GM19025 (cell line): ENCODE measurements around the gene BANF1.

Experiments
- ATAC-seq: cut with Tn5 transposase; IDR thresholded peaks from one replicate; pipeline ENCODE4 v1.9.1; 2021; ENCODE audit warnings: mild to moderate bottlenecking, low read depth, moderate library complexity; ENCODE audit not compliant: unreplicated experiment

The BANF1 gene

DNA sequence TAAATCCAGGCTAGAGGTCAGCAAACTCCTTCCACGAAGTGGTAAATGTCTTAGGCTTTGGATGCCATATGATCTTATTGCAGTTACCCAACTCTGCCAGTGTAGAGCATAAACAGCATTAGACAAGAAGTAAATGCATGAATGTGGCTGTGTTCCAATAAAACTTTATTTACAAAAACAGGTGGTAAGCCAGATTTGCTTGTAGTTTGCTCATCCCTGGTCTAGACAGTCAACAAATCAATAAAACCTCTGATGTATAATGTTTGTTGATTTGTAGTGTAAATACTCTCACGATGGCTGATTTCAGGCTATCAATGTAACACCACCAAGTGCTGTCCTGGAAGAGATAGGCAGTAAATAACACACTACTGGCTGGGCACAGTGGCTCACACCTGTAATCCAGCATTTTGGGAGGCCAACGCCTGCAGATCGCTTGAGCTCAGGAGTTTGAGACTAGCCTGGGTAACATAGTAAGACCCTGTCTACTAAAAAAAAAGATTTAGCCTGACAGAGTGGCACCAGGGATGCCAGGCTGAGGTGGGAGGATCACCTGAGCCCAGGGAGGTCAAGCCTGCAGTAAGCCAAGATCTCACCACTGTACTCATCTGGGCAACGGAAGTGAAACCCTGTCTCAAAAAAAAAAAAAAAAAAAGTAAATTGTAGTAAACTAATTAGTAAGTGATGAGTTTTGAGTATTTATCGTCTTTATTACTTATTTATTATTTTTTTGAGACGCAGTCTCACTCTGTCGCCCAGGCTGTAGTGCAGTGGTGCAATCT is 30.8 kb downstream of the BANF1 start:
- no peak for ATAC-seq

DNA sequence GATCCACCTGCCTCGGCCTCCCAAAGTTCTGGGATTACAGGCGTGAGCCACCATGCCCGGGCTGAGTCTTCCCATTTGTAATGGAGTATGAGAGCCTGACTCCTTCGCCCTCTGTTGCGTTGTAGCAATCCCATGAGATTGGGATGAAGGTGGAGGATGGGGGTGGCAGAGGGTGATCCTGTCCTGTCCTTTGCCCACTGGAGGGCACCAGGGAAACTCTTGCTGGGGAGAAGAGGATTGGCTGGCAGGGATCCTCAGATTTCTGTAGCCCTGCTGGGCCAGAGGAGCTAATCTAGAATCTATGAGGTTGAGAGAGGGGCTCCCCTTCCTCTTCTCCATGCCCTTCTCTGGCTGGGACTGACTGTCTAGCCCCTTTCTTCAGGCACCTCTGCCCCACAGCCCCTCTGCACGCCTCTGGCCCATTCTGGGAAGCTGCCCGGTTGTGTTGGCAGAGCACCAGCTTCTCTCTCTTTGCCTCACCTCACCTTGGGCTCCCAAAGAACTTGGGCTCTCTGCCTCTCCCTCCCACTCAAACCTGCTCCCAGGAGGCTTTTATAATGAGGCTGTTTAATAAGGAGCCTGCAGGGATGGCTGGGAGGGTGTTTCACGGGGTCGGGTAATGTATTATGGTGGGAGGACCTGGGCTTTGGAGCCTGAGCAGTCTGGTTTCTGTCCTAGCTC is 33.5 kb downstream of the BANF1 start:
- no peak for ATAC-seq

DNA sequence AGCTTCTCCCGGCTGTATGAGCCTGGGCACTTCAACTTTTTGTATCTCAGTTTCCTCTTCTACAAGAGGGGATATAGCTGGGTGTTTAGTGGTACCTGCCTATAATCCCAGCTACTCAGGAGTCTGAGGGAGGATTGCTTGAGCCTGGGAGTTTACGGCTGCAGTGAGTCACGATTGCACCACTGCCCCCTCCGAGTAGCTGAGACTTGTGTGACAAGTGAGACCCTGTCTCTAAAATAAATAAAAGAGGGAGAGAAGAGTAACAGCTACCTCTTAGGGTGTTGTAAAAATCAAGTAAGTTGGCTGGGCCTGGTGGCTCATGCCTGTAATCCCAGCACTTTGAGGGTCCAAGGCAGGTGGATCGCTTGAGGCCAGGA is 34.0 kb downstream of the BANF1 start:
- no peak for ATAC-seq

DNA sequence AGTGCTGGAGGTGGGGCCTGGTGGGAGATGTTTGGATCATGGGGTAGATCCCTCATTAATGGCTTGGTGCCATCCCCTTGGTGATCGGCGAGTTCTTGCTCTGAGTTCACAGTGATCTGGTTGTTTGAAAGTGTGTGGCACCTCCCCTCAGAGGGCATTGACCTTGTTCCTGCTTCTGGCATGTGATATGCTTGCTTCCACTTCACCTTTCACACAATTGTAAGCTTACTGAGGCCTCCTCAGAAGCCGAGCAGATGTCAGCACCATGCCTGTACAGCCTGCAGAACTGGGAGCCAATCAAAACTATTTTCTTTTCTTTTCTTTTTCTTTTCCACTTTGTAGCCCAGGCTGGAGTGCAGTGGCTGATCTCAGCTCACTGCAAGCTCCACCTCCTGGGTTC is 35.0 kb downstream of the BANF1 start:
- ATAC-seq, result no peak

DNA sequence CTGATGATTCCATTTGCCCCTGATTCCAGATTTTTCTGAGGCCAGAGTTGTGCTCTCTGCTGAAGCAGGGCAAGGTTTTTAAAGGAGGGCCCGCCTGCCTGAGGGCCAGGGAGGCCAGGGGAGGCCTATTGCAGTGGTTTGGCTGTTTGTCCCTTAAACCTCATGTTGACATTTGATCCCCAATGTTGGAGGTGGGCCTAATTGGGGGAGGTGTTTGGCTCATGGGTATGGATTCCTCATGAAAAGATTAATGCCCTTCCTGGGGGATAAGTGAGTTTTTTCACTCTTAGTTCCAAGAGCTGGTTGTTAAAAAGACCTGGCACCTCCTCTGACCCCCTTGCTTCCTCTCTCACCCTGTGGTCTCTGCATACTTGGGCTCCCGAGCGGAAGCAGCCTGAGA is 37.5 kb downstream of the BANF1 start:
- ATAC-seq, result no peak

DNA sequence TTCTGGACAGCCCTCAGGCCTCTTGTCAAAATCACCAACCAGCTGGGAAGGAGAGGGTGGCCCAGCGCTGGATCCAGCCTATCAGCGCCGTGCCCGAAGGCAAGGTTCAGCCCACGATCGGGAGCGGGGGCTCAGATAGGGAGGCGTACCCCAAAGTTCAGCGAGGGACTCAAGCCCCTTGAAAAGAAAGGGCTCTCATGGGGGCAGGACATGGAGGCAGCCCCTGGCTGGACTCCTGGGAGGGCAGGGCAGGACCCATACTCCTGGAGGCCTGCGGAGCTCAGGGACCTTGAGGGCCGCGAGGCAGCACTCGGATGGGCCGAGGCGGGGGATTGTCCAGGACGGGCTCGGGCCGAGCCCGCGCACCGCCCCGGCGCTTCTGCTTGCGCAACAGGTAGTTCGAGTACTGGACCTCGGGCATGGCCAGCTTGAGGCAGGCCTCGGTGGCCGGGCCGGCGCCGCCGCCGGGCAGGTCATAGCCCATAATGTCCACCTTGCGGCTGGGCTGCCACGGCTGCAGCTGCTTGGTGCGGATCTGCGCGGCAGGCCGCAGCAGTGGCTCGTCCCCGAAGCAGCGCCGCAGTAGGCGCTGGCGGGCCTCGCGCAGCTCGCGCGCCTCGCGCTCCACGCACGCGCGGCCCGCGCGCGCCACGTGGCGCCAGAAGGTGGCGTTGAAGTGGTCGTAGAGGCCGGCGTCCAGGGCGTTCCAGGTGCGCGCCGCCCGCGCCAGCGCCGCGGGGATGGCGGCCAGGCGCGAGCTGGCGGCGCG is 40.1 kb downstream of the BANF1 start:
- no peak for ATAC-seq

DNA sequence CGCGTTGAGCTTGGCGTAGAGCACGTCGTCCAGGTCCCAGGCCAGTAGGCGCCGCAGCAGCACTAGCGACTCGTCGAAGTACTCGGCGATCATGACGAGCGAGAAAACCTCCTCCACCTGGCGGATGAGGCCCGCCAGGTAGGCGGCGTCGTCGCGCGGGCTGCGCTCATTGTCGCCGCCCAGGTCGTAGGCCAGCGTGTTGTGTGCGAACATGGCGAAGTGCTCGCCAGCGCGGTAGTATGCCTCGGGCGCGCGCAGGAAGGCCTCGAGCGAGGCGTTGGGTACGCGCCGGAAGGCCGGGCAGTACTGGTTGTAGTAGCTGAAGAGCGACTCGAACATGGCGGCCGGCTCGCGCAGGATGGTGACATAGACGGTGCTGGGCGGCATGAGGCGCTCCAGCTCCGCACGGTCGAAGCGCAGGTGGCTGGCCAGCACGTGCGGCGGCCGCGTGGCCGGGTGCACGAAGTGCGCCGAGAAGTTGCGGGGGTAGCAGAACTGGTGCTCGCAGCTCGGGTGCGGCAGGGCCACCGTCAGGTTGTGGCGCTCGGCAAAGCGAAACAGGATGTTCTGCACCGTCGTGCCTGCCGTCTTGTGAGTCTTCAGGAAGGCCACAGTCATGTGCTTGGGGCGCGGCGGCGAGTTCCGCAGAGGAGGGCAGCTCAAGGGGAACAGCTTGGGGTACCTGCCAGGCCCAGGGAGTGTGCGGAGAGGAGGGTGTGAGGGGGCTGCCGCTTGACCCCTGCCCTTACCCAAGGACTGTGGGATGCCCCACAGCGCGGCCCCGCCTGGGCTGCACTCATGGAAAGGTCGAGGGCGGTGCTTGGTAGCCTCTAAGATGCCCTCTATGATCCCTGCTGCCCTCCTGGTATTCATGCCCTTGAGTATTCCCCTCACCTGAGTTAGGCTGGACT is 40.9 kb downstream of the BANF1 start:
- no peak for ATAC-seq

DNA sequence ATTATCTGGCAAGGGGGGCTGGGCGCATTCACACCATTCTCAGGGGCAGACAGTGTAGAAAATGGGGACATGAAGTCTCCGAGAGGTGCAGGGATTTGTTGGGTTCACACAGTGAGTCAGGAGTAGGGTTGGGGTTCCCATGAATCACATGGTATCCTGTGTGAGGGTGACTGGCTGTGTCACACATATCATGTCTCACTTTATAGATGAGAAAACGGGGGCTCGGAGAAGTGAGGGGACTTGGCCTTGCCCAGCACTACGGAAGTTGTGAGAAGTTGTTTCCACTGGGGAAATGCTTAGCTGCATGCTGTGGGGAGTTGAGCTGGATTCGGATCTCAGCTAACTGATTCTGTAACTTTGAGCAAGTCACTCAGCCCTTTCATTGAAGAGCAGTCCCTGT is 42.5 kb downstream of the BANF1 start:
- no peak for ATAC-seq

DNA sequence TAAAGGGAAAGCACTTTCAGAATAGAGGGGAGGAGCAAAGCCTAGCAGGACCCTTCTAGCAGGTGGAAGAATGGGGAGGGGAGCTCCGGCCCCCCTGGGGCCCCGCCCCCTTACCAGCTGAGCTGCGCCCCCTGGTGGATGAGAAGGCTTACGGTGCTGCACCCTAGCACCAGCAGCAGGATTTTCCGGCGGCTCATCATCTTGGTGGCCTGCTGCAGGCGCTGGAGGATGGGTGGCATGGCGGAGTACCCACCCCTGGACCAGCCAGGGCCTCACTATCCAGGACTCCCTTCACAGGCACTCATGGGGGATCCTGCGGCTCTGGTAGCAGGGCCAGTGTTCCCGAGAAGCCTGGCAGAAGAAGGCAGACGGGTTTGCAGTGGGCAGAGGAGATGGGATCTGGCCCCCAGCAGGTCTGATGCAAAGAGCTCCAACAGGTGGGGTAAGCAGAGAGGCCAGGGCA is 42.9 kb downstream of the BANF1 start:
- peak; percentile 59 for ATAC-seq

DNA sequence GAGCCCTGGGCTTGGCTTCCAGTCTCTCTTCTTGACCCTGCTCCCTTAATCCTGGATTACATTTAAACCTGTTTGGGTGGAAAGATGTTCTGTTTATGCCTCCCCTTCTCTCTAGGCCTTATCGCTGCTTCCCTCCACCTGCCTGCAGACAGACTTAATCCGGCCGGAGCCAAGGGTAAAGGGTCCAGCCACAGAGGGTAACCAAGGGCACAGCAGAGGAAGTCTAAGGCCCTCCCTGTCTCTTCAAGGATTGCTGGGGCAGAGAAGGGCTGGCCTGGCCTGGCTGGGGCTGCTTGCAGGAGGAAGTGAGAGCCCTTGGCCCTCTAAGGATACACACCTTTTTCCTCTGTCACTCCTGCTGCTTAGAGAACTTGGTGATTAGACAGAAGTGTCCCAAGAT is 44.6 kb downstream of the BANF1 start:
- ATAC-seq, result no peak

DNA sequence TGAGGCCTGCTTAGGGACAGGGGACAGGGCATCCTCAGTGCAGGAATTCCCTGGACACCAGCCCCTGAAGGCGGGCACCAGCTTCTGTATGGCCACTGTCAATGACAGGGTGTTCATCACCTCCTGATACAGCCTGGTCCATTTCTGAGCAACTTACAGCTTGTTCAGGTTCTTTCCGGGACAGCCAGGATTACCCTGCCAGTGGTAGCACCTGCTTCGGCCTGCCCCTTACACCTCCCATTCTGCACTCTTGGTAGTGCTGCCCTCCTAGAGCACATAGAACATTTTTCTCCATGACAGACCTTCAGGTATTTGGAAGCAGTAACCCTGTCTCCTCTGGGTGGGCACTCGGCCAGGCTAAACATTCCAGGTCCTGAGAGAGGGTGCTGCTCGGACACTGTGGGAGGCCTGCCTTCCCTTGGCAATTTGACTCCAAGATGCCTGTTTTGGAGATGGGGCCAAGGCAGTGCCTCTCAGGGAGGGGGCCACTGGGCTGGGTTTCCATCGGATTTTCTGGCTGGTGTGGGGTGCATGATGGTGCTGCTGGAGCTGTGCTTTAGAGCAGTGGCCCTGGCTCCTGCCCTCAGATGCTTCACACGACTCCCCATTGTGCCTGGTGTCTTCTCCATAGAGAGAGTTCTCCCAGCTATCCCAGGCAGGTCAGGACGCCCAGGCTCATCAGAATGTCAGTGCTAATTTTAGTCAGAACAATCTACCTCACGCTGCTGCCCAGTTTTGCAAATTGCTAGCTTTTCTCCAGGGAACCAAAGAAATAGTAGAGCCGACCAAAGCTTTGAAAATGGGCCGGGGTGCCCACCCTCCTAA is 45.5 kb downstream of the BANF1 start:
- no peak for ATAC-seq

DNA sequence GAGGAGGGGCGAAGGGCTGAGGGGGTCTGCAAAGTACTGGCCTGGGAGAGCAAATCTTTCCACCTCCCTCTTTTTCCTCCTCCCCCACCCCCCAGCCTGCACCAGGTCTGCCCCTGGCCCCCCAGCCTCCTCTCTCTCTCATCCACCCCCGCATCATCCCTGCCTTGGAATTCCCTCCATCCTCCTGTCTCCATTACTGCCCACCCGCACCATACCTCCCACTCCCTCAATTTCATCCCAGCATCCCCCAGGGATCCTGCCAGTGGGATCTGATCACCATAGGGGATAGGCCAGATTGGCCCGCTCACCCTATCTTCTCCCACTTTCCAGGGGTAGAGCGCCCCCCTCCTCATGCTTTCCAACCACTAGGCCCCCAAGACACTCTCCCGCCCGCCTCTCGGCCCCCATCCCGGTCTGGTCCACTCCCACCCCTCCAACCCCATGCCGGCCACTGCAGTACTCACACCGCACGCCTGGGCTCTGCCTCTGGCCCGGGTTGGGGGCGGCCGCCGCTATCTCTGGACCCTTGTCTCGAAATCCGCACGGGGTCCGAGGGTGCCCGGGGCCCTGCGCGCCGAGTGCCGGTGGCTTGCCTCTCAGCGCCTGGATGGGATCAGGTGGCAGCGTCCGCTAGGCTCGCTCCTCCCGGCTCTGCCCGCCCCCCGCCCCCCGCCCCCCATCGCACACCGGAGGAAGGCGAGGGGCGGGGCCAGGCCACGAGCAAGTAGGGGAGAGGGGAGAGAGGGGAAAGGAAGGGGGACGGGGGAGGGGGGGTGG is 46.4 kb downstream of the BANF1 start, which contains the start of gene GAL3ST3:
Gene GAL3ST3 (minus strand): TSS at position 615 of the 777 bp plus-strand sequence. CDS start 3,746 bp downstream, outside the sequence.
- ATAC-seq, result no peak

DNA sequence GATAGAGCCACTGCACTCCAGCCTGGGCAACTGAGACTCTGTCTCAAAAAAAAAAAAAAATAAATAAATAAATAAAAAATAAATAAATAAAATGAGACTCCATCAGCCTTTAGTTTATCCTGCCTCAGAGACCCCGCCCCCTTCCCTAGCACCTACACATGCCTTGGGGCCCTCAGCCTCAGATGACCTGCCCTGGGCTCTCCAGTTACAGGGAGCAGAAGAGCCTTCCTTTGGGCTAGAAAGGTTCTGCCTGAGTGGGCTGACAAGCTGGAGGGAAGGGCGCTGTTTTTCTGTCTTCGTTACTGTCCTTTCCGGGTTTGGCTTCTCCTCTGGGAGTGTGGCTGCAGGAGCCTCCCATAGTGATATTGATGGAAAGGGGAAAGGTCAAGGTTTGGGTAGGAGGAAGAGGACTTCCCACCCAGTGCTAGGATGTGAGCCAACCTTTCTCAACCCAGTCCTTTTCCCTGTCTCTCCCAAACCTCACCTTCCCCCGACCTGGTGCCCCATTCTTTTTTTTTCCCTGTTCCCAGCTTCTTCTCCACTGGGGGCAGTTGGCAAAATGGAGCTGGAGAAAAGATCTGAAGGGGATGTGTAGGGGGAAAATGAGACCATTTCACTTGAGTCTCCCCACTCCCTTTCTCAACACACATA is 48.4 kb downstream of the BANF1 start:
- no peak for ATAC-seq

DNA sequence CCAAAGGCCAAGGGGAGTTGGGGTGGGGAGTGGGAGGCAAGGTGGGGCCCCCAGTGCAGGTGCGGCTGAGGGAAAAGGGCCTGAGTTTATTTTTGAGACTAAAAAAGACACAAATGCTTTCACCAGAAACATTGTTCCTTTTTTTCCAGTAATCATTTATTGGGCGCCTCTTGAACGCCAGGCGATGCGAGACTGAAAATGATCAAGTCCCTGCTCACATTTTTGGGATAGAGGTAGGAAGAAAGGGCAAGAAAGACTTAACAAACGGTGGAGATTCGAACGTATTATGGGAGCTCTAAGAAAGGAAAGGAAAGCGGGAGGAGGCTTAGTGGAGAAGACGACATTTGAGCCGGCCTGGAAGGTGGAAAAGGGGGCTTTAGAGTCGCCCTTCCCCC is 49.1 kb downstream of the BANF1 start:
- no peak for ATAC-seq

DNA sequence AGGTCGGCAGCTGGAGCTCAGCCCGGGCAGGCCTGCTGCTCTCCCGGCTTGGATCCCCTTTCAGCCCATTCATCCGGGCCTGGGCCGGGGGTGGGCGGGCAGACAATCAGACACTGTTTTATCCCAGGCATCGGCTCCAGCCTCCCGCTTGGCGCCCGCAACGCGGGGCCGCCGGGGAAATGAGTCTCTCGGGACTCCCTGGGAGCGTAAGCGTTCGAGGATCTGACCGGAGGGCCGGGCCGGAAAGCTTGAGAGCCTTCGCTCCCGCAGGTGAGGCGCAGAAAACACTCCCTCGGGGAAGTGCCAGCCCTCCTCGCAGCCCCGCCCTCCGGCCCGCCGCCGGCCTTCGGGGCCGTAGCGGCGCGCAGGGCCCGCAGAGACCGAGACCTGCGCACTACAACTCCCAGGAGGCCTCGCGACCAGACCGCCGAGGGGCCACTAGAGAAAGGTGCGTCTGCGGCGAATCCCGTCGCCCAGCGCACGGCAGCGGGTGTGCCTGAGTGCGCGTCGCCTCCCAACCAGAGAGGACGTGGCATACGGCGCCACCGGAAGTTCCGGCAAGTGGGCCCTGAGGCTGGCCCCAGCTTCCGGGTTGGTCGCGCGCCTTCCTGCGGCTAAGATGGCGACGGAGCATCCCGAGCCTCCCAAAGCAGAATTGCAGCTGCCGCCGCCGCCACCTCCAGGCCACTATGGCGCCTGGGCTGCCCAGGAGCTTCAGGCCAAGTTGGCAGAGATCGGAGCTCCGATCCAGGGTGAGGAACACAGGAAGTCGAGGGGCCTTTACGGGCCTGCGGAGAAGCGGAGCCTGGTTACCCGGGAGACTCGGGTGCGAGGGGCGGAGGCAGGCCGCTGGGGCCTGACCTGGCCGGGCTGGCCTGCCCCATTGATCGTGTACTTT is 49.7 kb downstream of the BANF1 start, which contains the start of gene SF3B2:
Gene SF3B2 (plus strand): TSS at position 599 of the 898 bp plus-strand sequence. CDS start 21 bp downstream, at position 620.
- peak; percentile 96 for ATAC-seq

DNA sequence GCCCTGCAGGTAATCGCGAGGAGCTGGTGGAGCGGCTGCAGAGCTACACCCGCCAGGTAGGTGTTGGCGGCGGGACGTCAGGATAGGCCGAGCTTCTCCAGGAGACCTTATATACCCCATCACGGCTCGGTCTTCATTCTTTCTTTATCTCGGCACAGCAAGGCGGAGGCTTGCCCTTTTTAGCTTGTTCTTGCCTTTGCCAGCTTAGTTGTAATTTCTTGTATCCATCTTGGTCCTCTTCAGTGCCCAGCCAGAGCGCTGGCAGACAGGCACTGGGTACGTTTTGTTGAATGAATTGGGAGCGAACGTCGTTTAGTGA is 50.3 kb downstream of the BANF1 start:
- no peak for ATAC-seq
